Natural killer cell (primary cell): Measurements from ENCODE around the gene BDP1. TPM values are rescaled to one million over a fixed set of nuclear protein-coding genes. Genes with fewer than 3 reads are reported as not detected.
"Not testable (repeated sequence)": the region's sequence is repeated elsewhere in the genome, so short reads cannot be mapped to it uniquely, and the experiment has no call there.

Experiments used
- ATAC-seq, 3 donors: fragments of 150-1000 bp in 2 of 3; fragments of 200-7000 bp in 1 of 3; cut with Tn5 transposase; 1 replicate in 1 of 3; 2 replicates in 2 of 3; pipeline ENCODE4 v1.10.0; 2021; ENCODE audit warnings: mild to moderate bottlenecking in 2 of 3, moderate library complexity in 2 of 3
- DNase-seq, 2 donors: peaks; one replicate each; pipeline versions ENCODE4 v3.0.0 to v3.0.0-alpha.2; 2013 to 2021; ENCODE audit warnings: mixed read lengths in 1 of 2
- H3K27ac ChIP-seq: one replicate; pipeline ENCODE4 v1.5.1; 2013; ENCODE audit warnings: mild to moderate bottlenecking, low read length
- H3K27me3 ChIP-seq: one replicate; pipeline ENCODE4 v1.6.1; 2013; ENCODE audit warnings: low read length; ENCODE audit not compliant: control insufficient read depth, insufficient read depth
- H3K36me3 ChIP-seq: one replicate; pipeline ENCODE4 v1.6.1; 2013; ENCODE audit warnings: low read length; ENCODE audit not compliant: control insufficient read depth, insufficient read depth
- H3K4me1 ChIP-seq: one replicate; pipeline ENCODE4 v1.6.1; 2013; ENCODE audit warnings: low read length; ENCODE audit not compliant: control insufficient read depth, insufficient read depth
- H3K4me3 ChIP-seq: one replicate; pipeline ENCODE4 v1.5.1; 2013; ENCODE audit warnings: low read length
- H3K9me3 ChIP-seq: one replicate; pipeline ENCODE4 v1.6.1; 2013; ENCODE audit warnings: low read length; ENCODE audit not compliant: control insufficient read depth, insufficient read depth
- H3K27ac Mint-ChIP-seq, 2 donors: one replicate each; pipeline ENCODE4 v1.8.0; 2022; ENCODE audit warnings: mild to moderate bottlenecking in 2 of 2, mixed read lengths in 2 of 2, moderate library complexity in 1 of 2
- H3K27me3 Mint-ChIP-seq, 2 donors: one replicate each; pipeline ENCODE4 v1.8.0; 2022; ENCODE audit warnings: low read depth in 2 of 2, mixed read lengths in 2 of 2
- H3K36me3 Mint-ChIP-seq: one replicate; pipeline ENCODE4 v1.8.0; 2022; ENCODE audit warnings: mixed read lengths
- H3K4me1 Mint-ChIP-seq, 2 donors: one replicate each; pipeline ENCODE4 v1.8.0; 2022; ENCODE audit warnings: mixed read lengths in 2 of 2
- H3K4me3 Mint-ChIP-seq: one replicate; pipeline ENCODE4 v1.8.0; 2022; ENCODE audit warnings: mild to moderate bottlenecking, moderate library complexity, mixed read lengths
- H3K9me3 Mint-ChIP-seq, 2 donors: one replicate each; pipeline ENCODE4 v1.8.0; 2022; ENCODE audit warnings: mixed read lengths in 2 of 2
- WGBS: methylation state at CpG from one replicate; pipeline ENCODE4 v1.1.7; 2013; ENCODE audit warnings: missing lambda C conversion rate; ENCODE audit not compliant: insufficient coverage; 5-methylcytosine and 5-hydroxymethylcytosine counted together
- intact Hi-C: fragments of 100-400 bp; cut with micrococcal nuclease; formaldehyde crosslinking; loops from one replicate; pipeline ENCODE4 v1.14.2; 2022
- total RNA-seq, 4 donors: library from RNA; stranded (reverse); fragments of 120-200 nt in 1 of 4; gene quantifications; one replicate each; pipeline versions ENCODE4 v1.2.3 to v1.2.4, GENCODE V29; 2013 to 2022
- TF ChIP-seq, protein P1 (sequence below): fragments of 200-600 bp; IDR thresholded peaks from one replicate; pipeline ENCODE4 v1.8.0; 2022; ENCODE audit warnings: antibody characterized with exemption

BDP1 gene
- total RNA-seq, 3 donors from 2014 or later (not counting 1 experiment from before 2014, with no cell fraction given) = 45.1 to 46.2 (median 45.8) TPM

DNA sequence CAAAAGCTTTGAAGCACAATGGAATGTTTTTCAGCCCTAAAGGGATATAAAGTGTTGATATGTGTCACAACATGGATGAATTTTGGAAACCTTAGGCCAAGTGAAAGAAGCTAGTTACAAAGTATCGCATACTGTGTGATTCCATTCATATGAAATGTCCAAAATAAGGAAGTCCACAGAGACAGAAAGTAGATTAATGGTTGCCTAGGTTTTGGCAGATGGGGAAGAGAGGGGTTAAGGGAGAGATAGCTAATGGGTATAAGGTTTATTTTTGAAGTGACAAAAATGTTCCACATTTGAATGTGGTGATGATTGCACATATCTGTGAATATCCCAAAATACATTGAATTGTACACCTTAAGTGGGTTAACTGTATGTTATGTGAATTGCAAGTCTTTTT lies 74.2 kb downstream of the BDP1 start:
- Histone ChIP-seq H3K27me3 (no peaks in the 10 kb centered on the region), H3K4me1 (no peaks in the 10 kb centered on the region), H3K4me3 (no peak overlapping the region), H3K27ac (no peak overlapping the region), H3K36me3 (peaks cover 18% of the 10 kb centered on the region), H3K9me3 (no peaks in the 10 kb centered on the region)
- Mint-ChIP-seq H3K36me3 (no peaks in the 10 kb centered on the region), H3K27me3 (no peaks in the 10 kb centered on the region), H3K27ac (peak overlapping the region in 1 of 2 donors; percentile 42), H3K9me3 (no peaks in the 10 kb centered on the region), H3K4me3 (no peak overlapping the region), H3K4me1 (peaks cover 11 to 14% of the 10 kb centered on the region in 2 donors)
- WGBS = 100% methylated on average over 1 of the region's 1 CpG
- DNase-seq = no peak
- intact Hi-C loops = no loop called here
- no peak for ATAC-seq
- TF ChIP-seq, protein P1, sequence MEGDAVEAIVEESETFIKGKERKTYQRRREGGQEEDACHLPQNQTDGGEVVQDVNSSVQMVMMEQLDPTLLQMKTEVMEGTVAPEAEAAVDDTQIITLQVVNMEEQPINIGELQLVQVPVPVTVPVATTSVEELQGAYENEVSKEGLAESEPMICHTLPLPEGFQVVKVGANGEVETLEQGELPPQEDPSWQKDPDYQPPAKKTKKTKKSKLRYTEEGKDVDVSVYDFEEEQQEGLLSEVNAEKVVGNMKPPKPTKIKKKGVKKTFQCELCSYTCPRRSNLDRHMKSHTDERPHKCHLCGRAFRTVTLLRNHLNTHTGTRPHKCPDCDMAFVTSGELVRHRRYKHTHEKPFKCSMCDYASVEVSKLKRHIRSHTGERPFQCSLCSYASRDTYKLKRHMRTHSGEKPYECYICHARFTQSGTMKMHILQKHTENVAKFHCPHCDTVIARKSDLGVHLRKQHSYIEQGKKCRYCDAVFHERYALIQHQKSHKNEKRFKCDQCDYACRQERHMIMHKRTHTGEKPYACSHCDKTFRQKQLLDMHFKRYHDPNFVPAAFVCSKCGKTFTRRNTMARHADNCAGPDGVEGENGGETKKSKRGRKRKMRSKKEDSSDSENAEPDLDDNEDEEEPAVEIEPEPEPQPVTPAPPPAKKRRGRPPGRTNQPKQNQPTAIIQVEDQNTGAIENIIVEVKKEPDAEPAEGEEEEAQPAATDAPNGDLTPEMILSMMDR = no peak

DNA sequence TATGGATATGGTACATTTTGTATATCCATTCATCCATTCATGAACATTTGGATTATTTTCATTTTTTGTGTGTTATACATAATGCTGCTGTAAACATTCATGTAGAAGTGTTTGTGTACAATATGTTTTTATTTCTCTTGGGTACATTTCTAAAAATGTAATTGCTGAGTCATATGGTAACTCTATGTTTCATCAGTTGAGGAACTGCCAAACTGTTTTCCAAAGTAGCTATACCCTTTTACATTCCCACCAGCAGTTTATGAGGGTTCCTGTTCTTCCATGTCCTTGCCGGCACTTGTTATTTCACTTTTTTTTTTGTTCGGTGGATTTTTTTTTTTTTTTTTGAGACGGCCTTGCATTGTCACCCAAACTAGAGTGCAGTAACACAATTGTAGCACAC lies 77.7 kb downstream of the BDP1 start:
- H3K27ac ChIP-seq = no peak overlapping the region

DNA sequence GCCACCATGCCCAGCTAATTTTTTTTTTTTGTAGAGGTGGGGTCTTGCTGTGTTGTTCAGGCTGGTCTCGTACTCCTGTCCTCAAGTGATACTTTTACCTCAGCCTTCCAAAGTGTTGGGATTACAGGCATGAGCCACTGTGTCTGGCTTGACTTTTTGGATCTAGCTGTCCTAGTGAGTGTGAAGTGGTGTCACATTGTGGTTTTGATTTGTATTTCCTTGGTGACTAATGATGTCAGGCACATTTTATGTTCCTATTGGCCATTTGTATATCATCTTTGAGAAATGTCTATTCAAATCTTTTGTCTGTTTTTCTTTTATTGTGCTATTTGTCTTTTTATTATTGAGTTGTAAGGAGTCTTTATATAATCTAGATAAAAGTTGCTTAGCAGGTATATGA lies 78.2 kb downstream of the BDP1 start:
- peak overlapping the region; percentile 62 to 76 for H3K27ac Mint-ChIP-seq
- H3K27me3 ChIP-seq = no peaks in the 10 kb centered on the region
- H3K27me3 Mint-ChIP-seq = no peaks in the 10 kb centered on the region
- H3K9me3 Mint-ChIP-seq = no peaks in the 10 kb centered on the region
- intact Hi-C loops = loop anchor here (2.0 kb wide), 1 partner anchor 67 kb away; no protein-coding TSS in a partner anchor
- DNase-seq (peak in 1 of 2 donors; percentile 68), ATAC-seq (peak; percentile 76 to 97 (median 85))
- no peak overlapping the region for H3K4me3 ChIP-seq
- no peaks in the 10 kb centered on the region for H3K4me1 ChIP-seq
- TF ChIP-seq, protein P1 = no peak
- no peaks in the 10 kb centered on the region for H3K36me3 Mint-ChIP-seq
- no peak overlapping the region for H3K4me3 Mint-ChIP-seq
- no peaks in the 10 kb centered on the region for H3K9me3 ChIP-seq
- no peak overlapping the region for H3K27ac ChIP-seq
- WGBS = 100% methylated on average over 1 of the region's 1 CpG
- peaks cover 11 to 25% of the 10 kb centered on the region in 2 donors for H3K4me1 Mint-ChIP-seq
- peaks cover 24% of the 10 kb centered on the region for H3K36me3 ChIP-seq

More for the DNA sequence above, 77.7 kb downstream of the BDP1 start:
- TF ChIP-seq, protein P1 = no peak
- Mint-ChIP-seq H3K4me1 (peaks cover 11 to 23% of the 10 kb centered on the region in 2 donors), H3K27ac (peak overlapping the region; percentile 62 to 76), H3K9me3 (no peaks in the 10 kb centered on the region), H3K27me3 (no peaks in the 10 kb centered on the region), H3K4me3 (no peak overlapping the region), H3K36me3 (no peaks in the 10 kb centered on the region)
- DNase-seq (no peak), ATAC-seq (no peak)
- no peaks in the 10 kb centered on the region for H3K27me3 ChIP-seq
- WGBS = 100% methylated on average over 2 of the region's 3 CpGs
- intact Hi-C loops = loop anchor here (2.0 kb wide), 1 partner anchor 68 kb away; no protein-coding TSS in a partner anchor
- H3K36me3 ChIP-seq = peaks cover 26% of the 10 kb centered on the region
- no peak overlapping the region for H3K4me3 ChIP-seq
- H3K4me1 ChIP-seq = no peaks in the 10 kb centered on the region
- H3K9me3 ChIP-seq = no peaks in the 10 kb centered on the region

DNA sequence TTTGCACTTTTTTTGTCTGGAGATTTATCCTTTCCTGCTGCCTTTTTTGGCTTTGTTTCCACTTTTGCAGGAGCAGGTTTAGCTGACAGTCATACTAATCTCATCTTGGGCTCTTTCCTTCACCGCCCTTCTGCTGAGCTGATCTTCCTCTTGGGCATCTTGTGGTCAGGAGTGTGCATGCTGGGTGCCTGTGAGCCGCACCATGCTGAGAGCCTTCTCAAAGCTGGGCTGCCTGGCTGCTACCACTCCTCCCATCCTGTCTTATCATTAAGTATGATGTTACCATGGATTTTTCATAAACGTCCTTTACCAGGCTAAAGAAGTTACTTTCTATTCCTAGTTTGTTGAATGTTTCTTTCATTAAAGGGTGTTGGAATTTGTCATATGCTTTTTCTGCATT lies 82.2 kb downstream of the BDP1 start:
- Histone ChIP-seq H3K27ac (no peak overlapping the region), H3K9me3 (no peaks in the 10 kb centered on the region), H3K36me3 (peaks cover 42% of the 10 kb centered on the region), H3K4me3 (no peak overlapping the region), H3K4me1 (no peaks in the 10 kb centered on the region), H3K27me3 (no peaks in the 10 kb centered on the region)
- peak overlapping the region in 1 of 2 donors; percentile 57 for H3K27ac Mint-ChIP-seq
- no peaks in the 10 kb centered on the region for H3K27me3 Mint-ChIP-seq
- H3K9me3 Mint-ChIP-seq = no peaks in the 10 kb centered on the region
- TF ChIP-seq, protein P1 = no peak
- H3K4me3 Mint-ChIP-seq = no peak overlapping the region
- peaks cover 7% of the 10 kb centered on the region for H3K36me3 Mint-ChIP-seq
- H3K4me1 Mint-ChIP-seq = peaks cover 11 to 25% of the 10 kb centered on the region in 2 donors
- DNase-seq = no peak
- 87% methylated on average over 2 of the region's 3 CpGs for WGBS
- intact Hi-C loops = no loop called here
- no peak for ATAC-seq

DNA sequence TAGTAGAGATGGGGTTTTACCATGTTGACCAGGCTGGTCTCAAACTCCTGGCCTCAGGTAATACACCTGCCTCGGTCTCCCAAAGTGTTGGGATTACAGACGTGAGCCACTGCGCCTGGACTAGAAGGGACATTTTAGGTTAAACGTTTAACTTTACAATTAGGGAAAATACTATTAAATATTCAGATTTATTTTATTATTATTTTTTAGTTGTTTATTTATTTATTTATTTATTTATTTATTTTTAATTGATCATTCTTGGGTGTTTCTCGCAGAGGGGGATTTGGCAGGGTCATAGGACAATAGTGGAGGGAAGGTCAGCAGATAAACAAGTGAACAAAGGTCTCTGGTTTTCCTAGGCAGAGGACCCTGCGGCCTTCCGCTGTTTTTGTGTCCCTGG lies 95.4 kb downstream of the BDP1 start:
- H3K4me1 ChIP-seq, intact Hi-C loops, H3K9me3 Mint-ChIP-seq, H3K9me3 ChIP-seq, H3K27me3 ChIP-seq, H3K4me3 Mint-ChIP-seq, H3K27ac ChIP-seq, DNase-seq, H3K4me3 ChIP-seq, H3K27me3 Mint-ChIP-seq, H3K27ac Mint-ChIP-seq, ATAC-seq, H3K4me1 Mint-ChIP-seq: not testable (repeated sequence)
- 93% methylated on average over 3 of the region's 7 CpGs for WGBS
- H3K36me3 Mint-ChIP-seq = peaks cover 12% of the 10 kb centered on the region
- H3K36me3 ChIP-seq = peaks cover 60% of the 10 kb centered on the region
